HepG2 (cell line): ENCODE results near the gene ASPHD1. TPM values are rescaled to one million over a fixed set of nuclear protein-coding genes. Genes with fewer than 3 reads are reported as not detected.

Source experiments
- ATAC-seq: fragments of 200-7000 bp; cut with Tn5 transposase; 3 replicates; pipeline ENCODE4 v1.9.1; 2020; ENCODE audit warnings: mild to moderate bottlenecking, moderate library complexity
- BruUV-seq: library from RNA; stranded (reverse); fragments of 400-500 nt; replicated peaks from 2 replicates; lab custom pipeline; 2021; lab: Mats Ljungman, UMichigan
- CTCF ChIA-PET: fragments of 300-600 bp; formaldehyde crosslinking; extraction: SDS; loops from one replicate; lab custom pipeline; 2021; ENCODE audit warnings: low total read pairs, inconsistent platforms, low intra/inter-chr PET ratio; lab: Yijun Ruan, JAX
- POLR2A ChIA-PET: fragments of 350-600 bp; sonication (Branson Sonifier 250); formaldehyde crosslinking; loops from one replicate; lab custom pipeline; 2020; ENCODE audit warnings: antibody characterized with exemption, inconsistent platforms; lab: Yijun Ruan, JAX
- DNase-seq: peaks from one replicate; pipeline ENCODE4 v3.0.0-alpha.2; 2015; ENCODE audit warnings: low spot score
- FAIRE-seq: peaks from 3 replicates; lab custom pipeline; 2011; peaks lifted over from hg19 to GRCh38; lab: Jason Lieb, UNC
- H2AFZ ChIP-seq: one replicate; pipeline ENCODE4 v1.6.1; 2011; ENCODE audit warnings: low read length, inconsistent platforms
- H3K27ac ChIP-seq: fragments of 300-600 bp; 3 replicates; pipeline ENCODE4 v1.8.0; 2011; ENCODE audit warnings: mixed run types, mild to moderate bottlenecking, mixed read lengths, low read length, inconsistent platforms; ENCODE audit not compliant: insufficient read depth; ENCODE audit errors: extremely low read length
- H3K27me3 ChIP-seq, 2 experiments: fragments of 200-600 bp in 1 of 2; 2 replicates in 1 of 2; 3 replicates in 1 of 2; pipeline versions ENCODE4 v1.6.0 to v1.8.0; 2011; ENCODE audit warnings: low read length in 2 of 2, mild to moderate bottlenecking in 2 of 2, moderate library complexity in 2 of 2, inconsistent platforms in 1 of 2; ENCODE audit not compliant: insufficient read depth in 2 of 2, control insufficient read depth in 1 of 2
- H3K36me3 ChIP-seq, 2 experiments: fragments of 200-600 bp in 1 of 2; replicated peaks in 1 of 2; 2 replicates in 1 of 2; 3 replicates in 1 of 2; pipeline versions ENCODE4 v1.5.1 to v1.8.0; 2011; ENCODE audit warnings: low read length in 2 of 2, inconsistent platforms in 1 of 2; ENCODE audit not compliant: insufficient read depth in 2 of 2, control insufficient read depth in 1 of 2
- H3K4me1 ChIP-seq: 2 replicates; pipeline ENCODE4 v1.5.1; 2012; ENCODE audit warnings: low read length, inconsistent platforms; ENCODE audit not compliant: insufficient read depth
- H3K4me2 ChIP-seq: 2 replicates; pipeline ENCODE4 v1.6.0; 2011; ENCODE audit warnings: low read depth, low read length, inconsistent platforms
- H3K4me3 ChIP-seq, 3 experiments: fragments of 200-600 bp in 1 of 3; sonication (generic), shearing (Covaris generic) in 1 of 3; replicated peaks in 1 of 3; 2 replicates each; pipeline ENCODE4 v1.5.1; 2011 to 2016; ENCODE audit warnings: low read length in 3 of 3, inconsistent platforms in 2 of 3, low read depth in 2 of 3, mild to moderate bottlenecking in 2 of 3, control low read depth in 1 of 3, mixed read lengths in 1 of 3; ENCODE audit not compliant: insufficient read depth in 1 of 3
- H3K79me2 ChIP-seq: one replicate; pipeline ENCODE4 v1.6.1; 2011; ENCODE audit warnings: low read length, inconsistent platforms; ENCODE audit not compliant: insufficient read depth
- H3K9ac ChIP-seq: 2 replicates; pipeline ENCODE4 v1.6.0; 2011; ENCODE audit warnings: mild to moderate bottlenecking, low read depth, low read length, inconsistent platforms; ENCODE audit not compliant: insufficient read depth
- H3K9me3 ChIP-seq: 2 replicates; pipeline ENCODE4 v1.5.1; 2012; ENCODE audit warnings: mild to moderate bottlenecking, low read length
- H4K20me1 ChIP-seq: 2 replicates; pipeline ENCODE4 v1.6.0; 2011; ENCODE audit warnings: inconsistent platforms, mild to moderate bottlenecking, low read length, moderate library complexity; ENCODE audit not compliant: insufficient read depth
- ATRX ChIP-seq: sonication (generic); formaldehyde crosslinking; IDR thresholded peaks from 2 replicates; pipeline ENCODE4 v1.4.0; 2020; ENCODE audit warnings: missing genetic modification reagents, borderline replicate concordance
- IRF2 ChIP-seq: IDR thresholded peaks from 2 replicates; pipeline ENCODE4 v1.6.1; 2018; ENCODE audit warnings: missing genetic modification reagents, missing compliant biosample characterization
- JUN ChIP-seq: sonication (generic); formaldehyde crosslinking; IDR thresholded peaks from 2 replicates; pipeline ENCODE4 v1.4.0; 2020; ENCODE audit warnings: mild to moderate bottlenecking, missing genetic modification reagents
- MAFK ChIP-seq, 2 experiments: IDR thresholded peaks in 1 of 2; conservative IDR thresholded peaks in 1 of 2; 2 replicates each; pipeline ENCODE4 v1.6.1; 2011; ENCODE audit warnings: improper control_type of control experiment in 2 of 2, low read length in 2 of 2
- MTF2 ChIP-seq: sonication (generic); formaldehyde crosslinking; IDR thresholded peaks from 2 replicates; pipeline ENCODE4 v1.5.0; 2020; ENCODE audit warnings: missing genetic modification reagents, borderline replicate concordance
- NBN ChIP-seq: fragments of 450-650 bp; conservative IDR thresholded peaks from 2 replicates; pipeline ENCODE4 v1.6.1; 2017
- SNAI1 ChIP-seq: sonication (generic); formaldehyde crosslinking; IDR thresholded peaks from 2 replicates; pipeline ENCODE4 v1.5.0; 2020; ENCODE audit warnings: mild to moderate bottlenecking, missing genetic modification reagents, borderline replicate concordance
- ZMAT5 ChIP-seq: sonication (generic); formaldehyde crosslinking; IDR thresholded peaks from 2 replicates; pipeline ENCODE4 v1.5.0; 2020; ENCODE audit warnings: mild to moderate bottlenecking, low read depth, missing genetic modification reagents, borderline replicate concordance
- ZNF329 ChIP-seq: sonication (generic); formaldehyde crosslinking; IDR thresholded peaks from 2 replicates; pipeline ENCODE4 v1.9.0; 2021; ENCODE audit warnings: low read depth, mild to moderate bottlenecking, missing genetic modification reagents
- ZNF414 ChIP-seq: sonication (generic); formaldehyde crosslinking; IDR thresholded peaks from 2 replicates; pipeline ENCODE4 v1.5.0; 2020; ENCODE audit warnings: missing genetic modification reagents
- ZSCAN29 ChIP-seq: sonication (generic); formaldehyde crosslinking; conservative IDR thresholded peaks from 2 replicates; pipeline ENCODE4 v1.4.0; 2020; ENCODE audit warnings: mild to moderate bottlenecking, missing genetic modification reagents
- WGBS: methylation state at CpG from one replicate; pipeline ENCODE4 v1.1.6; 2017; ENCODE audit warnings: low lambda C conversion rate; 5-methylcytosine and 5-hydroxymethylcytosine counted together
- in situ Hi-C: cut with HindIII; loops from 2 replicates; pipeline ENCODE4 v1.10.0; 2017; ENCODE audit warnings: low pct_unique_long_range_greater_than_20kb; ENCODE audit not compliant: extremely low pct_ligation_motif_present
- intact Hi-C: fragments of 100-400 bp; cut with micrococcal nuclease; formaldehyde crosslinking; loops from one replicate; pipeline ENCODE4 v1.10.0; 2022; ENCODE audit not compliant: unreplicated experiment
- polyA plus RNA-seq, 8 experiments: library from polyadenylated mRNA; depleted of rRNA in 3 of 8; stranded (reverse) in 7 of 8; unstranded in 1 of 8; fragments of >200 nt; fragmentation: Illumina TruSeq in 4 of 8; extraction: Trizol in 4 of 8; gene quantifications; 2 replicates each; pipeline versions ENCODE4 v1.2.1 to v1.2.3, GENCODE V29; 2011 to 2016; ENCODE audit warnings: low read depth in 4 of 8, missing spikeins in 1 of 8, mixed read lengths in 1 of 8; ENCODE audit not compliant: insufficient read depth in 1 of 8
- total RNA-seq, 5 experiments: library from RNA; depleted of rRNA; stranded (reverse); fragments of >200 nt; fragmentation: Illumina TruSeq; extraction: Trizol; gene quantifications; 2 replicates each; pipeline ENCODE4 v1.2.3, GENCODE V29; 2016; ENCODE audit warnings: low read depth in 1 of 5
- TF ChIP-seq, protein P1 (sequence below): sonication (generic); formaldehyde crosslinking; IDR thresholded peaks from 2 replicates; pipeline ENCODE4 v1.4.0; 2020; ENCODE audit warnings: mild to moderate bottlenecking, missing genetic modification reagents

The ASPHD1 gene
- total and polyA plus RNA-seq, 2 of the 13 experiments (the other 11 are each of a cell fraction or from before 2014, with no cell fraction given), result 13.1 to 19.7 TPM

- TF ChIP-seq, protein P1, sequence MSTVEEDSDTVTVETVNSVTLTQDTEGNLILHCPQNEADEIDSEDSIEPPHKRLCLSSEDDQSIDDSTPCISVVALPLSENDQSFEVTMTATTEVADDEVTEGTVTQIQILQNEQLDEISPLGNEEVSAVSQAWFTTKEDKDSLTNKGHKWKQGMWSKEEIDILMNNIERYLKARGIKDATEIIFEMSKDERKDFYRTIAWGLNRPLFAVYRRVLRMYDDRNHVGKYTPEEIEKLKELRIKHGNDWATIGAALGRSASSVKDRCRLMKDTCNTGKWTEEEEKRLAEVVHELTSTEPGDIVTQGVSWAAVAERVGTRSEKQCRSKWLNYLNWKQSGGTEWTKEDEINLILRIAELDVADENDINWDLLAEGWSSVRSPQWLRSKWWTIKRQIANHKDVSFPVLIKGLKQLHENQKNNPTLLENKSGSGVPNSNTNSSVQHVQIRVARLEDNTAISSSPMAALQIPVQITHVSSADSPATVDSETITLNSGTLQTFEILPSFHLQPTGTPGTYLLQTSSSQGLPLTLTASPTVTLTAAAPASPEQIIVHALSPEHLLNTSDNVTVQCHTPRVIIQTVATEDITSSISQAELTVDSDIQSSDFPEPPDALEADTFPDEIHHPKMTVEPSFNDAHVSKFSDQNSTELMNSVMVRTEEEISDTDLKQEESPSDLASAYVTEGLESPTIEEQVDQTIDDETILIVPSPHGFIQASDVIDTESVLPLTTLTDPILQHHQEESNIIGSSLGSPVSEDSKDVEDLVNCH (CRISPR knock-in tag), result 0 out of 2 replicates have a peak, but pooled peaks have one; percentile 38
- no peak for TF ChIP-seq ZNF414
Measured at GRCh38 chr16:29925105-29925756, 24.9 kb downstream of the ASPHD1 start (continued).

GRCh38 chr16:29925781-29926710 lies 25.8 kb downstream of the ASPHD1 start, which contains the start of gene KCTD13:
KCTD13 (minus strand) TSS chr16:29926226; CDS start chr16:29926033, 193 bp downstream.
- peak within 1 kb of the TSS; percentile 77 for H3K27ac ChIP-seq
- peak within 1 kb of the TSS; percentile 55 for H2AFZ ChIP-seq
- peaks cover 2 to 17% of the 10 kb centered on the region in 2 experiments; a peak in 3 of 5 replicates for H3K36me3 ChIP-seq
- no TSS peak for BruUV-seq
- no peaks in the 10 kb centered on the region for H3K27me3 ChIP-seq
- intact Hi-C loops, result loop anchor here (1.0 to 5.0 kb wide), 3 partner anchors 36 to 95 kb away; partner anchors contain the start of genes TAOK2 and TMEM219
- H3K4me3 ChIP-seq, result peak within 1 kb of the TSS; percentile 80 to 96 (median 87)
- H3K9ac ChIP-seq, result peak within 1 kb of the TSS; percentile 83
- DNase-seq, result peak; percentile 82
- peak; percentile 96 for ATAC-seq
- H3K4me2 ChIP-seq, result peak within 1 kb of the TSS; percentile 98
- FAIRE-seq, result no peak
- peaks cover 13% of the 10 kb centered on the region for H3K79me2 ChIP-seq
- CTCF ChIA-PET, result no interaction called here
- no peaks in the 10 kb centered on the region for H3K9me3 ChIP-seq
- peaks cover 31% of the 10 kb centered on the region for H3K4me1 ChIP-seq
- under 1% methylated on average over 21 of the region's 89 CpGs for WGBS
- H4K20me1 ChIP-seq, result no peaks in the 10 kb centered on the region
- POLR2A ChIA-PET, result interaction anchor here (0.5 to 4.3 kb wide), 27 partner anchors 8 to 247 kb away, joined by 3 to 68 read pairs (median 5); partner anchors contain the start of genes ALDOA, ASPHD1, CDIPT and PAGR1
- in situ Hi-C loops, result loop anchor here (5.0 kb wide), 1 partner anchor 36 kb away; the partner anchor contains the start of gene TMEM219
- TF ChIP-seq NBN (no peak), ATRX (CRISPR knock-in tag) (no peak), ZNF329 (CRISPR knock-in tag) (no peak), SNAI1 (CRISPR knock-in tag) (peak; percentile 66; the same call in 1 of the 2 replicates), ZMAT5 (CRISPR knock-in tag) (no peak), ZSCAN29 (CRISPR knock-in tag) (0 out of 2 replicates have a peak, but pooled peaks have one; percentile 33), IRF2 (CRISPR knock-in tag) (peak; percentile 15; the same call in 1 of the 2 replicates), JUN (CRISPR knock-in tag) (no peak; the same call in 1 of the 2 replicates), MAFK (conservative IDR thresholded peaks at IDR 0.05 in 1 of 2, IDR thresholded peaks at IDR 0.05 in 1 of 2; ENCODE audit: low read length in 2 of 2) (no peak), MTF2 (CRISPR knock-in tag) (peak; percentile 66; the same call in 1 of the 2 replicates)
- TF ChIP-seq, protein P1 (CRISPR knock-in tag), result no peak
